Measurements from ENCODE around the gene KCNQ1. TPM values are rescaled to one million over a fixed set of nuclear protein-coding genes. Genes with fewer than 3 reads are reported as not detected.

KCNQ1 gene
- total RNA-seq, 1 donor from 2014 or later, result 8.5 TPM

DNA sequence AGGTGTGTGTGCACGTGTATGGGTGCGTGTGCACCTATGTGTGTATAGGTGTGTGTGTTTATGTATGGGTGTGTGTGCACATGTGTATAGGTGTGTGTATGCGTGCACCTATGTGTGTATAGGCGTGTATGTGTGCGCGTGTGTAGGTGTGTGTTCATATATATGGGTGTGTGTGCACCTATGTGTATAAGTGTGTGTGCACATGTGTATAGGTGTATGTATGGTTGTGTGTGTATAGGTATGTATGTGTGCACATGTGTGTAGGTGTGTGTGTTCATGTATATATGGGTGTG lies 26.9 kb downstream of the KCNQ1 start:
- Mint-ChIP-seq H3K4me3 (no peak overlapping the region), H3K9me3 (no peaks in the 10 kb centered on the region), H3K27me3 (ENCODE audit: low read depth) (peaks cover 46% of the 10 kb centered on the region), H3K27ac (no peak overlapping the region), H3K4me1 (no peaks in the 10 kb centered on the region), H3K36me3 (no peaks in the 10 kb centered on the region)
- TF ChIP-seq, protein P1, sequence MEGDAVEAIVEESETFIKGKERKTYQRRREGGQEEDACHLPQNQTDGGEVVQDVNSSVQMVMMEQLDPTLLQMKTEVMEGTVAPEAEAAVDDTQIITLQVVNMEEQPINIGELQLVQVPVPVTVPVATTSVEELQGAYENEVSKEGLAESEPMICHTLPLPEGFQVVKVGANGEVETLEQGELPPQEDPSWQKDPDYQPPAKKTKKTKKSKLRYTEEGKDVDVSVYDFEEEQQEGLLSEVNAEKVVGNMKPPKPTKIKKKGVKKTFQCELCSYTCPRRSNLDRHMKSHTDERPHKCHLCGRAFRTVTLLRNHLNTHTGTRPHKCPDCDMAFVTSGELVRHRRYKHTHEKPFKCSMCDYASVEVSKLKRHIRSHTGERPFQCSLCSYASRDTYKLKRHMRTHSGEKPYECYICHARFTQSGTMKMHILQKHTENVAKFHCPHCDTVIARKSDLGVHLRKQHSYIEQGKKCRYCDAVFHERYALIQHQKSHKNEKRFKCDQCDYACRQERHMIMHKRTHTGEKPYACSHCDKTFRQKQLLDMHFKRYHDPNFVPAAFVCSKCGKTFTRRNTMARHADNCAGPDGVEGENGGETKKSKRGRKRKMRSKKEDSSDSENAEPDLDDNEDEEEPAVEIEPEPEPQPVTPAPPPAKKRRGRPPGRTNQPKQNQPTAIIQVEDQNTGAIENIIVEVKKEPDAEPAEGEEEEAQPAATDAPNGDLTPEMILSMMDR (IDR thresholded peaks at IDR 0.05; ENCODE audit: unreplicated experiment), result no peak
- DNase-seq (ENCODE audit: low spot score in 2 of 2, unreplicated experiment in 2 of 2), result no peak

DNA sequence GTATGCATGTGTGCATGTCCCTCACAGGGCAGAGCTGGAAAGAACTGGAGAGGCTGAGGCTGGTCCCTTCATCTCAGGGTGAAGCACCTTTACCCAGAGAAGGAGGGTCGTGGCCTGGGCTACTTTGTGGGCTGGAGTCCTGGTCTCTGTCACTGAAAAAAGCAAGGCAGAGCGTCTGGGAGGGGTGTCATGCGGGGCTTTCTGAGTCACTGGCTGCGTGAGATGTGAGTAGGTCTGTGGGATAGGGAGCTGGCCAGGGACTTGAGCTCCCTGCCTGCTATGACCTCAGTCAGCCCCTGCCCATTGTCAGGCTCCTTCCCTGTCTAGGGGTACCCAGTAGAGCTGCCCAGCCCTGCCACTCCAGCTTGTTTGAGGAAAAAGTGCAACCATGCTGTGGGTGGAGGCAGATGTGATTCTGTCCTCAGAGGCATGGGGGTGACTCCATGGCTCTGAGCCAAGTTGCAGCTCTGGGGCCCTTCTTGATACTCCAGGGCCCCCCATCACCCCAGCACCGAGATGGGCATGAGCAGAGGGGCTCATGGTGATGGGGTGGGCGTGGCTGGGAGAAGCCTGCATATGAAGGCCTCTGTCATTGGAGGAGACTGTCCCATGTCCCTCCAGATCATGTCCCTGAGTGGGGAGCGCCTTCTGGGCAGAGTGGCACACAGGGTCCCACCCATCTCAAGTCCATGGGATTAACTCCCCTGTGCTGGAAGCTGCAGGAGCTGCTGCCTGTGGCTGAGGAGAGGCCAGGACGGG lies 27.8 kb downstream of the KCNQ1 start:
- no peaks in the 10 kb centered on the region for H3K36me3 Mint-ChIP-seq
- TF ChIP-seq, protein P1 (IDR thresholded peaks at IDR 0.05; ENCODE audit: unreplicated experiment), result no peak
- no peaks in the 10 kb centered on the region for H3K9me3 Mint-ChIP-seq
- no peak for DNase-seq (ENCODE audit: low spot score in 2 of 2, unreplicated experiment in 2 of 2)
- H3K27ac Mint-ChIP-seq, result no peak overlapping the region
- H3K4me1 Mint-ChIP-seq, result no peaks in the 10 kb centered on the region
- H3K27me3 Mint-ChIP-seq (ENCODE audit: low read depth), result peaks cover 48% of the 10 kb centered on the region
- H3K4me3 Mint-ChIP-seq, result no peak overlapping the region

GRCh38 chr11:2473361-2474058 lies 28.7 kb downstream of the KCNQ1 start:
- peaks cover 50% of the 10 kb centered on the region for H3K27me3 Mint-ChIP-seq (ENCODE audit: low read depth)
- DNase-seq (ENCODE audit: low spot score in 2 of 2, unreplicated experiment in 2 of 2), result no peak

GRCh38 chr11:2474059-2474901 lies 29.5 kb downstream of the KCNQ1 start:
- Mint-ChIP-seq H3K36me3 (no peaks in the 10 kb centered on the region), H3K9me3 (peaks cover 6% of the 10 kb centered on the region), H3K27me3 (ENCODE audit: low read depth) (peaks cover 42% of the 10 kb centered on the region), H3K27ac (no peak overlapping the region), H3K4me3 (no peak overlapping the region), H3K4me1 (no peaks in the 10 kb centered on the region)
- no peak for DNase-seq (ENCODE audit: low spot score in 2 of 2, unreplicated experiment in 2 of 2)
- TF ChIP-seq, protein P1 (IDR thresholded peaks at IDR 0.05; ENCODE audit: unreplicated experiment), result no peak

More at GRCh38 chr11:2473361-2474058, 28.7 kb downstream of the KCNQ1 start:
- TF ChIP-seq, protein P1 (IDR thresholded peaks at IDR 0.05; ENCODE audit: unreplicated experiment), result no peak
- H3K9me3 Mint-ChIP-seq, result peaks cover 6% of the 10 kb centered on the region
- no peaks in the 10 kb centered on the region for H3K36me3 Mint-ChIP-seq
- no peak overlapping the region for H3K4me3 Mint-ChIP-seq
- no peaks in the 10 kb centered on the region for H3K4me1 Mint-ChIP-seq
- H3K27ac Mint-ChIP-seq, result no peak overlapping the region

- Mint-ChIP-seq H3K9me3 (peaks cover 14% of the 10 kb centered on the region), H3K4me3 (no peak overlapping the region), H3K27ac (peak overlapping the region; percentile 17), H3K27me3 (ENCODE audit: low read depth) (peaks cover 35% of the 10 kb centered on the region), H3K4me1 (no peaks in the 10 kb centered on the region), H3K36me3 (no peaks in the 10 kb centered on the region)
- DNase-seq (ENCODE audit: low spot score in 2 of 2, unreplicated experiment in 2 of 2), result no peak
- TF ChIP-seq, protein P1 (IDR thresholded peaks at IDR 0.05; ENCODE audit: unreplicated experiment), result no peak
These were observed 30.5 kb downstream of the KCNQ1 start for GRCh38 chr11:2475136-2475918.
